DMS153 treated with DMSO at 0.1 percent for 48 hours (cell line): ENCODE data around the gene KIF2A.

ENCODE experiments used
- DNase-seq: peaks from one replicate; lab custom pipeline; 2025; ENCODE audit not compliant: unreplicated experiment; lab: John Stamatoyannopoulos, UW

Gene KIF2A

GRCh38 chr5:62374090-62374489 is 68.1 kb downstream of the KIF2A start:
- no peak for DNase-seq

GRCh38 chr5:62375627-62376026 is 69.6 kb downstream of the KIF2A start:
- DNase-seq: no peak

- no peak for DNase-seq
Observed at GRCh38 chr5:62376064-62376463, 70.1 kb downstream of the KIF2A start.

GRCh38 chr5:62385131-62385530 is 79.1 kb downstream of the KIF2A start:
- no peak for DNase-seq

GRCh38 chr5:62385816-62386400 is 79.9 kb downstream of the KIF2A start:
- no peak for DNase-seq

- no peak for DNase-seq
Observed at GRCh38 chr5:62386824-62387223, 80.8 kb downstream of the KIF2A start.

- DNase-seq: no peak
Observed at GRCh38 chr5:62395210-62395950, 89.4 kb downstream of the KIF2A start.

- peak; percentile 61 for DNase-seq
Observed at GRCh38 chr5:62403411-62404250, 97.6 kb downstream of the KIF2A start, which contains the start of gene DIMT1. TSS of gene DIMT1 (minus strand) at chr5:62403905. CDS start at chr5:62403772, 133 bp downstream.

- DNase-seq: peak; percentile 68
Observed at GRCh38 chr5:62412549-62413329, 106.7 kb downstream of the KIF2A start, which contains the start of gene IPO11. TSS of gene IPO11 (plus strand) at chr5:62412763. CDS start at chr5:62437280, 24,517 bp downstream.

- DNase-seq: no peak
Observed at GRCh38 chr5:62413711-62414110, 107.7 kb downstream of the KIF2A start.

- no peak for DNase-seq
Observed at GRCh38 chr5:62418462-62419076, 112.6 kb downstream of the KIF2A start.

- no peak for DNase-seq
Observed at GRCh38 chr5:62419609-62420008, 113.6 kb downstream of the KIF2A start.

GRCh38 chr5:62421414-62421813 is 115.4 kb downstream of the KIF2A start:
- DNase-seq: no peak

- no peak for DNase-seq
Observed at GRCh38 chr5:62424763-62425162, 118.8 kb downstream of the KIF2A start.

- no peak for DNase-seq
Observed at GRCh38 chr5:62431735-62432620, 126.0 kb downstream of the KIF2A start.

- no peak for DNase-seq
Observed at GRCh38 chr5:62432621-62433064, 126.6 kb downstream of the KIF2A start.
